ENCODE measurements around the gene KIFAP3. TPM values are rescaled to one million over a fixed set of nuclear protein-coding genes. Genes with fewer than 3 reads are reported as not detected.
"Not testable (repeated sequence)": the region's sequence is repeated elsewhere in the genome, so short reads cannot be mapped to it uniquely, and the experiment has no call there.

KIFAP3 gene
- 10 to 100 TPM; 29.8 to 35.5 (median 31.4) TPM for total RNA-seq
- polyA plus RNA-seq, result 10 to 100 TPM; 16.1 to 33.2 TPM
- long read RNA-seq, donor 1, transcript KIFAP3-201 (20 exons, 2,957 nt), result major isoform, 20 of 34 reads
- long read RNA-seq, donor 1, partial matches to known transcripts, result 6 of 34 reads
- long read RNA-seq, donor 1, other reads (novel, unspliced or antisense), result 5 of 34 reads
- long read RNA-seq, donor 2, transcript KIFAP3-201 (20 exons, 2,957 nt), result major isoform, 15 of 47 reads
- long read RNA-seq, donor 2, partial matches to known transcripts, result 32 of 47 reads
- long read RNA-seq, donor 2, other reads (novel, unspliced or antisense), result 0 of 47 reads
- long read RNA-seq, donor 3, transcript KIFAP3-201 (20 exons, 2,957 nt), result major isoform, 54 of 63 reads
- long read RNA-seq, donor 3, partial matches to known transcripts, result 1 of 63 reads
- long read RNA-seq, donor 3, other reads (novel, unspliced or antisense), result 6 of 63 reads

- TF ChIP-seq CTCF (IDR thresholded peaks at IDR 0.05), result peak; percentile 50 to 73 (median 58)
- TF ChIP-seq POLR2A (IDR thresholded peaks at IDR 0.05), result peak; percentile 72
- no peak for TF ChIP-seq EP300 (IDR thresholded peaks at IDR 0.05)
- H3K9me3 ChIP-seq, result no peaks in the 10 kb centered on the region
- peak within 1 kb of the TSS; percentile 69 to 79 for H3K27ac ChIP-seq
- peak within 1 kb of the TSS; percentile 79 for H3K4me3 ChIP-seq
- no peaks in the 10 kb centered on the region for H3K36me3 ChIP-seq
- WGBS, 3 donors, result 0 to 1% (median 1%) methylated on average over 37 to 39 of the region's 39 CpGs
- H3K27me3 ChIP-seq, result no peaks in the 10 kb centered on the region
- H3K4me1 ChIP-seq (ENCODE audit: insufficient read depth), result peaks cover 4% of the 10 kb centered on the region
- DNase-seq, result peak; percentile 95 to 97 (median 97)
- intact Hi-C loops (cut with DNase I), result no loop called here
Measured at GRCh38 chr1:170074250-170075157, at the start of gene KIFAP3. Gene KIFAP3, minus strand, starts transcription at chr1:170074695. Its CDS starts 228 bp downstream, at chr1:170074467.

GRCh38 chr1:170122366-170122765, 47.9 kb upstream of the KIFAP3 start:
- H3K4me3 ChIP-seq, result no peak overlapping the region
- no peaks in the 10 kb centered on the region for H3K4me1 ChIP-seq (ENCODE audit: insufficient read depth)
- DNase-seq, result no peak
- 91 to 99% (median 96%) methylated on average over 6 of the region's 6 CpGs for WGBS, 3 donors
- TF ChIP-seq EP300 (IDR thresholded peaks at IDR 0.05) (no peak), CTCF (IDR thresholded peaks at IDR 0.05) (no peak), POLR2A (IDR thresholded peaks at IDR 0.05) (no peak)
- no peaks in the 10 kb centered on the region for H3K27me3 ChIP-seq
- no peaks in the 10 kb centered on the region for H3K36me3 ChIP-seq
- no peaks in the 10 kb centered on the region for H3K9me3 ChIP-seq
- intact Hi-C loops (cut with DNase I), result no loop called here
- no peak overlapping the region for H3K27ac ChIP-seq

- H3K4me1 ChIP-seq (ENCODE audit: insufficient read depth), result no peaks in the 10 kb centered on the region
- no peaks in the 10 kb centered on the region for H3K36me3 ChIP-seq
- no peaks in the 10 kb centered on the region for H3K27me3 ChIP-seq
- WGBS, 3 donors, result 75 to 90% (median 82%) methylated on average over 2 of the region's 2 CpGs
- DNase-seq, result no peak
- no peak overlapping the region for H3K27ac ChIP-seq
- intact Hi-C loops (cut with DNase I), result no loop called here
- no peak for TF ChIP-seq CTCF (IDR thresholded peaks at IDR 0.05)
- no peak for TF ChIP-seq EP300 (IDR thresholded peaks at IDR 0.05)
- no peak for TF ChIP-seq POLR2A (IDR thresholded peaks at IDR 0.05)
- no peak overlapping the region for H3K4me3 ChIP-seq
- H3K9me3 ChIP-seq, result no peaks in the 10 kb centered on the region
Measured at GRCh38 chr1:170114906-170115305, 40.4 kb upstream of the KIFAP3 start.

- H3K4me1 ChIP-seq (ENCODE audit: insufficient read depth); H3K4me3 ChIP-seq; H3K9me3 ChIP-seq; H3K27me3 ChIP-seq; DNase-seq; H3K27ac ChIP-seq; H3K36me3 ChIP-seq; intact Hi-C loops (cut with DNase I): not testable (repeated sequence)
- WGBS, 3 donors, result 75 to 84% (median 82%) methylated on average over 8 of the region's 8 CpGs
Measured at GRCh38 chr1:170113140-170113539, 38.6 kb upstream of the KIFAP3 start.
